GM15510 (cell line): ENCODE measurements around the gene CPNE1.

Source experiments
- POLR2A ChIP-seq: IDR thresholded peaks from 3 replicates; pipeline ENCODE4 v1.6.1; 2011; ENCODE audit warnings: borderline replicate concordance; ENCODE audit not compliant: insufficient read length; ENCODE audit errors: extremely low read depth

CPNE1 gene

GRCh38 chr20:35586751-35587425 is 77.8 kb downstream of the CPNE1 start:
- no peak for TF ChIP-seq POLR2A

GRCh38 chr20:35583636-35584560 is 80.8 kb downstream of the CPNE1 start:
- no peak for TF ChIP-seq POLR2A

GRCh38 chr20:35582741-35583404 is 81.8 kb downstream of the CPNE1 start:
- no peak for TF ChIP-seq POLR2A

DNA sequence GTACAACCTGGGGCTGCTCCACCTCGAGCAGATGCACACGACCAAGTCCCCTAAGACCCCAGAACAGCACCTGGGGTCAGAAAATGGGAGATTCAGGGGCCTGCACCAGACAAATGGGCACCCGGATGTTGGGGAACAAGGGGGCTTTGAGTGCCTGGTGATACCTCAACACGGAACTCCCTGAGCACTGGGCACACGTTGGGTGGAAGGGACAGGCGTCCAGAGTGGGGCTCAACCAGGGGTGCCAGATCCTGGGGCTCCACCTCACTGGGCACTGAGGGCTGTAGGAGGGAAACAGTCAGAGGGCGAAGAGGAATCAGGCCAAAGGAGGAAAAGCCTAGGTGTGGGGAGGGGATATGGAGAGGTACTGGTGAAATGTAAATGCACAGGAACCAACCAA is 82.6 kb downstream of the CPNE1 start:
- no peak for TF ChIP-seq POLR2A

DNA sequence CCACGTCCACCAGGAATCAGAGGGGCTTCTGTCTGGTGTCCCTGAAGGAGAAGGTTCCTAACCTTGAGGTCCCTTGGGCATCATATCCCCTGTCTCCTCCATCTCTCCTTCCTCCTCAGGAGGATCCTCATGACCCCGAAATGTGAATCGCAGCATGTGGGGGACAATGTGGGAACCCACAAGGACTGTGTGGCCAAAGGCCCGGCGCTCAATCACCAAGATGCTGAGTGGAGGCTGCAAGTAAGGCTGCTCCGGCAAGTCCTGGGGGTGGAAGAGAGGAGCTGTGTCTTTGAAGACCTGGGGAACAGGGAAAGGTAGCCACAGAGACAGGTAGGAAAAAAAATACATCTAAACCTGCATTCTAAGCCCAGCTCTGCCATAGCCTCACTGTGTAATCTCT is 85.5 kb downstream of the CPNE1 start:
- no peak for TF ChIP-seq POLR2A

GRCh38 chr20:35578469-35578868 is 86.2 kb downstream of the CPNE1 start:
- no peak for TF ChIP-seq POLR2A

- no peak for TF ChIP-seq POLR2A
Observed at GRCh38 chr20:35576816-35577215, 87.9 kb downstream of the CPNE1 start.
